Psoas muscle (tissue), 8 donors: ENCODE results near the gene HMX2. TPM values are rescaled to one million over a fixed set of nuclear protein-coding genes. Genes with fewer than 3 reads are reported as not detected.

Experiments
- ATAC-seq, 4 donors: fragments of 200-7000 bp; cut with Tn5 transposase; one replicate each; pipeline ENCODE4 v1.9.1; 2020; ENCODE audit warnings: moderate library complexity in 3 of 4, mild to moderate bottlenecking in 2 of 4
- DNase-seq, 2 donors: peaks; one replicate each; pipeline ENCODE4 v3.0.0-alpha.2; 2020
- H3K27ac ChIP-seq: fragments of 200-600 bp; one replicate; pipeline ENCODE4 v1.8.0; 2022
- H3K27me3 ChIP-seq, 3 donors: fragments of 200-600 bp in 1 of 3; one replicate each; pipeline versions ENCODE4 v1.6.1 to v1.8.0; 2013 to 2022; ENCODE audit warnings: low read length in 2 of 3, mild to moderate bottlenecking in 2 of 3, moderate library complexity in 1 of 3; ENCODE audit not compliant: insufficient read depth in 3 of 3
- H3K36me3 ChIP-seq, 2 donors: fragments of 200-600 bp in 1 of 2; one replicate each; pipeline versions ENCODE4 v1.6.1 to v1.8.0; 2013 to 2022; ENCODE audit warnings: low read depth in 1 of 2, mild to moderate bottlenecking in 1 of 2, moderate library complexity in 1 of 2; ENCODE audit not compliant: insufficient read depth in 1 of 2
- H3K4me1 ChIP-seq: fragments of 200-600 bp; one replicate; pipeline ENCODE4 v1.8.0; 2022
- H3K4me3 ChIP-seq: fragments of 200-600 bp; one replicate; pipeline ENCODE4 v1.8.0; 2022; ENCODE audit warnings: mild to moderate bottlenecking
- H3K9me3 ChIP-seq: fragments of 200-600 bp; one replicate; pipeline ENCODE4 v1.8.0; 2022
- CTCF ChIP-seq: fragments of 200-600 bp; IDR thresholded peaks from one replicate; pipeline ENCODE4 v1.8.0; 2022; ENCODE audit warnings: antibody characterized with exemption
- WGBS, 3 donors: extraction: QIAGEN DNeasy Blood & Tissue Kit; methylation state at CpG; one replicate each; pipeline versions ENCODE4 v1.1.6 to v1.1.7; 2013; 5-methylcytosine and 5-hydroxymethylcytosine counted together
- intact Hi-C, 2 donors: fragments of 100-400 bp; cut with DNase I; formaldehyde crosslinking; loops; one replicate each; pipeline versions ENCODE4 v1.11.0 to v1.14.2; 2022
- polyA plus RNA-seq, 3 donors: library from polyadenylated mRNA; stranded (reverse); fragments of 200-250 nt; gene quantifications; one replicate each; pipeline ENCODE4 v1.2.3, GENCODE V29; 2013
- total RNA-seq, 4 donors: library from RNA; stranded (reverse); fragmentation: NEBNext Ultra II Directional in 2 of 4; extraction: Animal tissue kit (Norgen Biotek cat#: 25700) in 2 of 4; gene quantifications; one replicate each; pipeline versions ENCODE4 v1.2.1 to v1.2.4, GENCODE V29; 2021 to 2023
- donor health status: healthy with polysubstance abuse.
- donor health status: DM: no; HTN: no; CAD: no; lungs with moderate emphysema.
- donor health status: Bipolar disorder and iron deficiency.
- donor health status: healthy.
- donor health status: DM: yes; HTN: yes; CAD: no.
- donor health status: DM: no; HTN: no; CAD: no.
- donor health status: DM: no; HTN: no; CAD: no.
- donor health status: DM: yes; HTN: yes; CAD: no.

HMX2 gene
- total and polyA plus RNA-seq, 7 donors, result not detected

GRCh38 chr10:123194056-123194455 is 46.1 kb downstream of the HMX2 start:
- ATAC-seq (no peak), DNase-seq (no peak)
- 82 to 86% (median 85%) methylated on average over 9 of the region's 9 CpGs for WGBS, 3 donors
- H3K27me3 ChIP-seq, result no peaks in the 10 kb centered on the region
- no peak overlapping the region for H3K4me3 ChIP-seq
- H3K36me3 ChIP-seq, result peaks cover 0 to 8% of the 10 kb centered on the region in 2 donors
- H3K27ac ChIP-seq, result no peak overlapping the region
- H3K9me3 ChIP-seq, result no peaks in the 10 kb centered on the region
- TF ChIP-seq CTCF, result no peak
- H3K4me1 ChIP-seq, result no peaks in the 10 kb centered on the region
- intact Hi-C loops, result no loop called here

Other genes with a start within 250 kb of the HMX2 start
- not detected for gene FAM24A, start 237.5 kb upstream of the HMX2 start, total RNA-seq
- gene FAM24A, start 237.5 kb upstream of the HMX2 start, polyA plus RNA-seq, result not detected
- gene C10orf88, start 193.9 kb upstream of the HMX2 start, total RNA-seq, result 1 to 10 TPM; 4.3 to 8.3 (median 6.8) TPM
- gene C10orf88, start 193.9 kb upstream of the HMX2 start, polyA plus RNA-seq, result 1 to 10 TPM; 4.1 to 9.5 (median 6.3) TPM
- 1 to 10 TPM; 3.3 to 5.2 (median 4.0) TPM for gene PSTK, start 167.7 kb upstream of the HMX2 start, total RNA-seq
- gene PSTK, start 167.7 kb upstream of the HMX2 start, polyA plus RNA-seq, result 1 to 10 TPM; 5.5 to 8.3 (median 5.5) TPM
- 10 to 100 TPM; 10.5 to 18.6 (median 11.9) TPM for gene IKZF5, start 139.3 kb upstream of the HMX2 start, total RNA-seq
- 10 to 100 TPM in 1 of 3 donors, 1 to 10 TPM in 2; 4.9 to 20.1 (median 6.1) TPM for gene IKZF5, start 139.3 kb upstream of the HMX2 start, polyA plus RNA-seq
- 10 to 100 TPM; 37.4 to 50.1 (median 43.5) TPM for gene ACADSB, start 139.1 kb upstream of the HMX2 start, total RNA-seq
- gene ACADSB, start 139.1 kb upstream of the HMX2 start, polyA plus RNA-seq, result 10 to 100 TPM in 2 of 3 donors, 1 to 10 TPM in 1; 9.8 to 21.7 (median 12.9) TPM
- not detected for gene HMX3, start 12.2 kb upstream of the HMX2 start, total RNA-seq
- not detected for gene HMX3, start 12.2 kb upstream of the HMX2 start, polyA plus RNA-seq
- gene BUB3, start 6.3 kb downstream of the HMX2 start, total RNA-seq, result 10 to 100 TPM; 28.6 to 35.3 (median 31.2) TPM
- gene BUB3, start 6.3 kb downstream of the HMX2 start, polyA plus RNA-seq, result 10 to 100 TPM; 32.9 to 67.3 (median 49.1) TPM